A549 treated with GW870086 at 1 μM for 4 hours (cell line): Measurements from ENCODE around the gene KDM2A. TPM values are rescaled to one million over a fixed set of nuclear protein-coding genes. Genes with fewer than 3 reads are reported as not detected.

Experiments
- total RNA-seq: library from RNA; stranded (reverse); fragments of 200-300 nt; extraction: Qiagen RNA extraction; gene quantifications from 5 replicates; pipeline ENCODE4 v1.2.3, GENCODE V29; 2022; ENCODE audit warnings: low read depth

The KDM2A gene
- 42.0 to 51.9 TPM (median 46.7 TPM) in 5 replicates for total RNA-seq

GRCh38 chr11:67118801-67119584 is at the start of gene KDM2A:
Gene KDM2A, plus strand, starts transcription at chr11:67119263. Its CDS starts 2,054 bp downstream, at chr11:67121317.

GRCh38 chr11:67266449-67267187 is 147.6 kb downstream of the KDM2A start, which contains the start of gene GRK2:
Gene GRK2, plus strand, starts transcription at chr11:67266473. Its CDS starts 227 bp downstream, at chr11:67266700.

GRCh38 chr11:67289226-67289650 is 170.2 kb downstream of the KDM2A start, which contains the start of gene ANKRD13D:
Gene ANKRD13D, plus strand, starts transcription at chr11:67289303. Its CDS starts 158 bp downstream, at chr11:67289461.

GRCh38 chr11:67303132-67303834 is 184.2 kb downstream of the KDM2A start, which contains the start of gene SSH3:
Gene SSH3, plus strand, starts transcription at chr11:67303530. Its CDS starts 96 bp downstream, at chr11:67303626.

Other genes with a start within 250 kb of the KDM2A start
- gene PC, start 160.9 kb upstream of the KDM2A start, total RNA-seq, result 32.8 to 42.0 TPM (median 38.6 TPM) in 5 replicates
- 60.1 to 99.8 TPM (median 85.5 TPM) in 5 replicates for gene C11orf86, start 144.0 kb upstream of the KDM2A start, total RNA-seq
- gene SYT12, start 96.1 kb upstream of the KDM2A start, total RNA-seq, result 17.9 to 29.6 TPM (median 25.7 TPM) in 5 replicates
- gene RHOD, start 62.4 kb upstream of the KDM2A start, total RNA-seq, result 42.7 to 53.3 TPM (median 51.1 TPM) in 5 replicates
- gene GRK2, start 147.2 kb downstream of the KDM2A start, total RNA-seq, result 25.8 to 39.1 TPM (median 36.4 TPM) in 5 replicates
- 18.7 to 29.1 TPM (median 26.9 TPM) in 5 replicates for gene ANKRD13D, start 170.0 kb downstream of the KDM2A start, total RNA-seq
- gene SSH3, start 184.3 kb downstream of the KDM2A start, total RNA-seq, result 16.6 to 32.1 TPM (median 27.6 TPM) in 5 replicates
- gene POLD4, start 234.3 kb downstream of the KDM2A start, total RNA-seq, result 192 to 253 TPM (median 224 TPM) in 5 replicates